ENCODE data around the gene RCBTB2.

GRCh38 chr13:48534911-48535501, 2.1 kb upstream of the RCBTB2 start:
- no peak for TF ChIP-seq CTCF (IDR thresholded peaks at IDR 0.05; ENCODE audit: low read depth, low read length, missing input control)
- no peak for TF ChIP-seq REST (IDR thresholded peaks at IDR 0.05)
- no peak for TF ChIP-seq TAF1 (conservative IDR thresholded peaks at IDR 0.05)
- no peak for TF ChIP-seq EGR1 (IDR thresholded peaks at IDR 0.05; ENCODE audit: low read depth in 2 of 2)
- no peak for TF ChIP-seq MAX (IDR thresholded peaks at IDR 0.05)
- no peak for TF ChIP-seq YY1 (IDR thresholded peaks at IDR 0.05)
- TF ChIP-seq ZBTB33 (IDR thresholded peaks at IDR 0.05) = no peak
- TF ChIP-seq JUND (IDR thresholded peaks at IDR 0.05) = no peak
- TF ChIP-seq RXRA (IDR thresholded peaks at IDR 0.05) = no peak
- no peak for TF ChIP-seq GABPA (IDR thresholded peaks at IDR 0.05 in 1 of 2, conservative IDR thresholded peaks at IDR 0.05 in 1 of 2)
